BJ (cell line): ENCODE measurements around the gene CH25H. TPM values are rescaled to one million over a fixed set of nuclear protein-coding genes. Genes with fewer than 3 reads are reported as not detected.

Source experiments
- CTCF ChIA-PET: fragments of 350-600 bp; formaldehyde crosslinking; extraction: SDS; loops from one replicate; lab custom pipeline; 2021; ENCODE audit warnings: antibody characterized with exemption, inconsistent platforms; lab: Yijun Ruan, JAX
- POLR2A ChIA-PET: fragments of 300-600 bp; sonication (Branson Sonifier 250); formaldehyde crosslinking; extraction: SDS; loops from one replicate; lab custom pipeline; 2021; ENCODE audit warnings: antibody characterized with exemption; lab: Charles Lee
- DNase-seq: peaks from one replicate; pipeline ENCODE4 v3.0.0-alpha.2; 2011; ENCODE audit warnings: low read depth
- H3K27me3 ChIP-seq: 2 replicates; pipeline ENCODE4 v1.6.0; 2011; ENCODE audit warnings: low read length; ENCODE audit not compliant: control insufficient read depth, insufficient read depth
- H3K36me3 ChIP-seq: 2 replicates; pipeline ENCODE4 v1.5.1; 2011; ENCODE audit warnings: low read length; ENCODE audit not compliant: control insufficient read depth, insufficient read depth
- H3K4me3 ChIP-seq: 2 replicates; pipeline ENCODE4 v1.5.1; 2011; ENCODE audit warnings: low read depth, mild to moderate bottlenecking, control low read depth, low read length
- CTCF ChIP-seq: IDR thresholded peaks from 2 replicates; pipeline ENCODE4 v1.5.1; 2011; ENCODE audit warnings: low read depth, mild to moderate bottlenecking, control low read depth, inconsistent platforms, low read length, moderate library complexity; ENCODE audit not compliant: insufficient read depth
- polyA plus RNA-seq: library from polyadenylated mRNA; depleted of rRNA; stranded (reverse); fragments of >200 nt; gene quantifications from 2 replicates; pipeline ENCODE4 v1.2.3, GENCODE V29; 2011

CH25H gene
- polyA plus RNA-seq, 1 experiment: 0.86 TPM

- H3K4me3 ChIP-seq: no peak overlapping the region
- H3K36me3 ChIP-seq: peaks cover 9% of the 10 kb centered on the region
- CTCF ChIA-PET: no interaction called here
- no peak for TF ChIP-seq CTCF
- POLR2A ChIA-PET: no interaction called here
- no peak for DNase-seq
- H3K27me3 ChIP-seq: no peaks in the 10 kb centered on the region
These were observed 35.9 kb upstream of the CH25H start for GRCh38 chr10:89242840-89243568.

GRCh38 chr10:89242345-89242684, 35.2 kb upstream of the CH25H start:
- DNase-seq: no peak
- peaks cover 9% of the 10 kb centered on the region for H3K36me3 ChIP-seq
- no peak for TF ChIP-seq CTCF
- H3K4me3 ChIP-seq: no peak overlapping the region
- ChIA-PET CTCF (interaction anchor here (0.7 kb wide), 2 partner anchors 9 to 127 kb away, joined by 4 read pairs; partner anchors contain the start of gene LIPA), POLR2A (no interaction called here)
- no peaks in the 10 kb centered on the region for H3K27me3 ChIP-seq

GRCh38 chr10:89241486-89242344, 34.6 kb upstream of the CH25H start:
- DNase-seq: no peak
- Histone ChIP-seq H3K27me3 (no peaks in the 10 kb centered on the region), H3K4me3 (no peak overlapping the region), H3K36me3 (peaks cover 9% of the 10 kb centered on the region)
- POLR2A ChIA-PET: no interaction called here
- no peak for TF ChIP-seq CTCF
- CTCF ChIA-PET: interaction anchor here (0.7 to 1.3 kb wide), 3 partner anchors 9 to 128 kb away, joined by 4 to 5 read pairs (median 4); partner anchors contain the start of gene LIPA

GRCh38 chr10:89241026-89241425, 33.9 kb upstream of the CH25H start:
- ChIA-PET POLR2A (no interaction called here), CTCF (interaction anchor here (1.3 kb wide), 1 partner anchor 23 kb away, joined by 5 read pairs; no protein-coding TSS in a partner anchor)
- H3K36me3 ChIP-seq: peaks cover 9% of the 10 kb centered on the region
- no peak overlapping the region for H3K4me3 ChIP-seq
- no peak for DNase-seq
- no peaks in the 10 kb centered on the region for H3K27me3 ChIP-seq
- no peak for TF ChIP-seq CTCF

- CTCF ChIA-PET: interaction anchor here (1.3 kb wide), 2 partner anchors 10 to 23 kb away, joined by 3 to 5 read pairs; no protein-coding TSS in a partner anchor
- Histone ChIP-seq H3K4me3 (no peak overlapping the region), H3K36me3 (peaks cover 9% of the 10 kb centered on the region), H3K27me3 (no peaks in the 10 kb centered on the region)
- POLR2A ChIA-PET: no interaction called here
- DNase-seq: no peak
- TF ChIP-seq CTCF: no peak
These were observed 33.4 kb upstream of the CH25H start for GRCh38 chr10:89240519-89240918.
